ENCODE data around the gene ADRA2C.

Gene ADRA2C

GRCh38 chr4:3781193-3781886 lies 15.2 kb downstream of the ADRA2C start:
- TF ChIP-seq HDGF (IDR thresholded peaks at IDR 0.05; ENCODE audit: borderline replicate concordance) (no peak), ZNF384 (IDR thresholded peaks at IDR 0.05) (no peak), NFRKB (IDR thresholded peaks at IDR 0.05) (no peak), L3MBTL2 (conservative IDR thresholded peaks at IDR 0.05) (no peak), SP1 (IDR thresholded peaks at IDR 0.05) (0 out of 2 replicates have a peak, but pooled peaks have one; percentile 22), ELF4 (IDR thresholded peaks at IDR 0.05) (no peak), BHLHE40 (IDR thresholded peaks at IDR 0.05; ENCODE audit: borderline replicate concordance) (no peak)
- ChIA-PET CTCF (interaction anchor here (4.5 kb wide), 1 partner anchor 16 kb away, joined by 17 read pairs; the partner anchor contains the start of gene ADRA2C), POLR2A (interaction anchor here (1.0 to 2.5 kb wide), 3 partner anchors 16 to 175 kb away, joined by 3 to 17 read pairs (median 10); partner anchors contain the start of gene ADRA2C)
- DNase-seq (ENCODE audit: extremely low spot score), result peak; percentile 79

DNA sequence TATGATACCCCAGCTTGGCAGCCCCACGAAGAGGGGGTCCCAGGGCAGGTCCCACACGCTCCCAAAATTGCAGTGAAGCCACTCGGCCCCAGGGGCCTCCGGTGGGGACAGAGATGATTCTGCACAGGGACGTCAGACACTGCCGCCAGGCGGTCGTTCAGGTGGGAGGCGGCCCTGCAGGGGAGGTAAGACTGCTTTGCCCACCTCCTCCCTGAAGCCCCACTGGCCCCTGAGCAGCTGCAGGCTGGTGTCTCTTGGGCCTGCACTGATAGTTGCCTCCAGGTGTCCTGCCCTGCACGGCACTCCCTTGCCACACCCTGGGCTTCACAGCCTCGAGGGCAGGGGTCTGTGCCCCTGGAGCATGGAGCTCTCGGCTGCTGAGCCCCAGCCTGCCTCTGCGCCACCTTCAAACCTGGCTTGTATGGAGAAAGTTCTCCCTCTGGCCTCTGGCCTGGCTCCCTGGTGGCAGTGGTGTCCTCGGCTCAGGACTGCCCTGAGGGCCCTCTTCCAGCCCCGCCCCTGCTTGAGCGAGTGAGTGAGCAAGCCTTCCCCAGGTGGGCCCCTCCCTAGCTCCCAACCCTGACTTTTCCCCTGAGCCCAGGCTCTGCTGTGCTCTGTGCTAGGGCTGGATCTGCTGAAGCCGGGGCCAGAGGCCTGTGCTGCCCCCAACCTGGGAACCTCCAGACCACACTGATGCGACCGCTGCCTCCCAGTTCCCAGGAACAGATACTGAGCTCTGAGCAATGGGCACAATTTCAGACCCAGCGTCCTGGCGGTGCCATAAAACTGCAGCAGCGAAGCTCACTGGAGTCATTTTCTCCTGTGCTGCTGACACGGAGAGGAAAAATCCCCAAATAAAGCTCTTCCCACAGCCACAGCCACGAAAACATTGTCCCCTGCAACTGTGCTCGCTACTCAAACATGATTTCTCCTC lies 16.1 kb downstream of the ADRA2C start:
- no peak for TF ChIP-seq TARDBP (IDR thresholded peaks at IDR 0.05)
- no peak for TF ChIP-seq ZNF384 (IDR thresholded peaks at IDR 0.05)
- no peak for TF ChIP-seq HDGF (IDR thresholded peaks at IDR 0.05; ENCODE audit: borderline replicate concordance)
- TF ChIP-seq LEF1 (IDR thresholded peaks at IDR 0.05; ENCODE audit: borderline replicate concordance), result no peak
- no peak for TF ChIP-seq ELF4 (IDR thresholded peaks at IDR 0.05)
- TF ChIP-seq L3MBTL2 (conservative IDR thresholded peaks at IDR 0.05), result no peak
- no peak for TF ChIP-seq FOXK2 (IDR thresholded peaks at IDR 0.05)
- TF ChIP-seq SP1 (IDR thresholded peaks at IDR 0.05), result no peak
- no peak for TF ChIP-seq NFRKB (IDR thresholded peaks at IDR 0.05)
- no peak for TF ChIP-seq FOXM1 (IDR thresholded peaks at IDR 0.05; ENCODE audit: borderline replicate concordance)
- TF ChIP-seq SUZ12 (IDR thresholded peaks at IDR 0.05), result no peak
- TF ChIP-seq ARNT (IDR thresholded peaks at IDR 0.05), result no peak
- ChIA-PET CTCF (interaction anchor here (1.9 to 4.5 kb wide), 2 partner anchors 17 to 301 kb away, joined by 6 to 17 read pairs; partner anchors contain the start of gene ADRA2C), POLR2A (interaction anchor here (1.0 to 2.5 kb wide), 3 partner anchors 16 to 174 kb away, joined by 3 to 10 read pairs (median 5); no protein-coding TSS in a partner anchor)
- DNase-seq (ENCODE audit: extremely low spot score), result no peak

DNA sequence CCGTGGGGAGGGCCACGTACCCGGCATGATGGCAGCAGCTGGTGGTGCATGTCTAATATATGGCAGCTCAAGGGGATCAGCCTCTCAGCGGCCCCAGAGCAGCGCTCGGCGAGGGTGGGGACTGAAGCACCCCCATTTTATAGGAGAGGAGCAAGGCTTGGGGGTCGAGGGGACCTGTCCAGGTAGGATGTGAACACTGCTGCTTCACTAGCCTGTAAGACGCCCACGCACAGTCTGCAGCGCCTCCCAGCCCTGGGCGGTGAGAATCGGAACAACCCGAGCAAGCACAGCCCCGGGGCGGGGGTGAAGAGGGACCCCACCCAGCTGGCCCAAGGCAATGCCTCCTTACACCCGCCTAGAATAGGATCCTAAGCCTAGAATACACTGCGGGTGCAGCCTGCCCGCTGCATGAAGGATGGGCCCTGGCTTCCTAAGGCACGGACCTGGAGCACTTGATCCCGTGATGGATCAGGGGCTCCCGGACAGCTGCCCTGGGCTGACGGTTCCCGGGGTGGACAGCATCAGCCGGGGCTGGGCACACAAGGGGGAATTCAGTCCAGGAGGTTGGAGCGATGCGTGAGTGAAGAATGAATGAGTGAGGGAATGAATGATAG lies 17.6 kb downstream of the ADRA2C start:
- POLR2A ChIA-PET, result interaction anchor here (2.3 to 2.5 kb wide), 2 partner anchors 17 to 18 kb away, joined by 5 to 10 read pairs; no protein-coding TSS in a partner anchor
- TF ChIP-seq TARDBP (IDR thresholded peaks at IDR 0.05) (no peak), ARNT (IDR thresholded peaks at IDR 0.05) (no peak), CTBP1 (IDR thresholded peaks at IDR 0.05; ENCODE audit: borderline replicate concordance) (no peak), LEF1 (IDR thresholded peaks at IDR 0.05; ENCODE audit: borderline replicate concordance) (no peak), SP1 (IDR thresholded peaks at IDR 0.05) (no peak), FOXM1 (IDR thresholded peaks at IDR 0.05; ENCODE audit: borderline replicate concordance) (no peak), FOXK2 (IDR thresholded peaks at IDR 0.05) (no peak), L3MBTL2 (conservative IDR thresholded peaks at IDR 0.05) (no peak), PKNOX1 (IDR thresholded peaks at IDR 0.05) (no peak), HDGF (IDR thresholded peaks at IDR 0.05; ENCODE audit: borderline replicate concordance) (no peak), BHLHE40 (IDR thresholded peaks at IDR 0.05; ENCODE audit: borderline replicate concordance) (no peak), FOXA1 (IDR thresholded peaks at IDR 0.05) (no peak), ZNF384 (IDR thresholded peaks at IDR 0.05) (no peak), NFRKB (IDR thresholded peaks at IDR 0.05) (no peak), ELF4 (IDR thresholded peaks at IDR 0.05) (no peak), SUZ12 (IDR thresholded peaks at IDR 0.05) (no peak)
- peak; percentile 66 for DNase-seq (ENCODE audit: extremely low spot score)
- CTCF ChIA-PET, result interaction anchor here (0.6 to 4.5 kb wide), 6 partner anchors 9 to 681 kb away, joined by 4 to 17 read pairs (median 7); partner anchors contain the start of gene ADRA2C

GRCh38 chr4:3784454-3785291 lies 18.5 kb downstream of the ADRA2C start:
- DNase-seq (ENCODE audit: extremely low spot score), result no peak
- ChIA-PET CTCF (interaction anchor here (0.6 to 4.5 kb wide), 5 partner anchors 8 to 680 kb away, joined by 4 to 17 read pairs (median 8); partner anchors contain the start of gene ADRA2C), POLR2A (no interaction called here)
- TF ChIP-seq ZNF384 (IDR thresholded peaks at IDR 0.05) (no peak), ELF4 (IDR thresholded peaks at IDR 0.05) (no peak), FOXK2 (IDR thresholded peaks at IDR 0.05) (no peak), ARNT (IDR thresholded peaks at IDR 0.05) (no peak), HDGF (IDR thresholded peaks at IDR 0.05; ENCODE audit: borderline replicate concordance) (no peak), BHLHE40 (IDR thresholded peaks at IDR 0.05; ENCODE audit: borderline replicate concordance) (no peak), L3MBTL2 (conservative IDR thresholded peaks at IDR 0.05) (no peak), FOXA1 (IDR thresholded peaks at IDR 0.05) (no peak), CTBP1 (IDR thresholded peaks at IDR 0.05; ENCODE audit: borderline replicate concordance) (no peak), FOXM1 (IDR thresholded peaks at IDR 0.05; ENCODE audit: borderline replicate concordance) (no peak), LEF1 (IDR thresholded peaks at IDR 0.05; ENCODE audit: borderline replicate concordance) (no peak), SP1 (IDR thresholded peaks at IDR 0.05) (no peak), SUZ12 (IDR thresholded peaks at IDR 0.05) (no peak), NFRKB (IDR thresholded peaks at IDR 0.05) (no peak)

- CTCF ChIA-PET, result interaction anchor here (2.7 to 4.5 kb wide), 2 partner anchors 20 to 38 kb away, joined by 11 to 17 read pairs; partner anchors contain the start of gene ADRA2C
- POLR2A ChIA-PET, result no interaction called here
- no peak for DNase-seq (ENCODE audit: extremely low spot score)
- TF ChIP-seq BHLHE40 (IDR thresholded peaks at IDR 0.05; ENCODE audit: borderline replicate concordance) (no peak), NFRKB (IDR thresholded peaks at IDR 0.05) (no peak), LEF1 (IDR thresholded peaks at IDR 0.05; ENCODE audit: borderline replicate concordance) (no peak), L3MBTL2 (conservative IDR thresholded peaks at IDR 0.05) (no peak), TARDBP (IDR thresholded peaks at IDR 0.05) (no peak), ZNF384 (IDR thresholded peaks at IDR 0.05) (no peak), SP1 (IDR thresholded peaks at IDR 0.05) (no peak), FOXK2 (IDR thresholded peaks at IDR 0.05) (no peak), ELF4 (IDR thresholded peaks at IDR 0.05) (no peak), ARNT (IDR thresholded peaks at IDR 0.05) (no peak), PKNOX1 (IDR thresholded peaks at IDR 0.05) (no peak), HDGF (IDR thresholded peaks at IDR 0.05; ENCODE audit: borderline replicate concordance) (no peak), SUZ12 (IDR thresholded peaks at IDR 0.05) (no peak), FOXM1 (IDR thresholded peaks at IDR 0.05; ENCODE audit: borderline replicate concordance) (no peak), CTBP1 (IDR thresholded peaks at IDR 0.05; ENCODE audit: borderline replicate concordance) (no peak), FOXA1 (IDR thresholded peaks at IDR 0.05) (no peak)
Measured at GRCh38 chr4:3785292-3785565, 19.0 kb downstream of the ADRA2C start.
